Activated naive CD8-positive, alpha-beta T cell treated with anti-CD3 and anti-CD28 coated beads, Interleukin-2, amount 10 ng/mL, durations not matched to agents 7 days and 5 days (primary cell): ENCODE results near the gene KLHL30. TPM values are rescaled to one million over a fixed set of nuclear protein-coding genes. Genes with fewer than 3 reads are reported as not detected.

ENCODE experiments used
- ATAC-seq: fragments of 150-1000 bp; cut with Tn5 transposase; one replicate; pipeline ENCODE4 v1.10.0; 2021; ENCODE audit warnings: low read depth, moderate library complexity
- POLR2A ChIA-PET: fragments of 350-600 bp; sonication (Branson Sonifier 250); formaldehyde crosslinking; loops from one replicate; lab custom pipeline; 2021; ENCODE audit warnings: antibody characterized with exemption; lab: Charles Lee
- DNase-seq: peaks from one replicate; pipeline ENCODE4 v3.0.0; 2021
- H3K27ac Mint-ChIP-seq: one replicate; pipeline ENCODE4 v1.8.0; 2022; ENCODE audit warnings: mild to moderate bottlenecking, mixed read lengths
- H3K27me3 Mint-ChIP-seq: one replicate; pipeline ENCODE4 v1.8.0; 2022; ENCODE audit warnings: mild to moderate bottlenecking, moderate library complexity, mixed read lengths
- H3K36me3 Mint-ChIP-seq: one replicate; pipeline ENCODE4 v1.8.0; 2021; ENCODE audit warnings: mild to moderate bottlenecking, mixed read lengths
- H3K4me1 Mint-ChIP-seq: one replicate; pipeline ENCODE4 v1.8.0; 2021; ENCODE audit warnings: mixed read lengths
- H3K4me3 Mint-ChIP-seq: one replicate; pipeline ENCODE4 v1.8.0; 2022; ENCODE audit warnings: mild to moderate bottlenecking, moderate library complexity, mixed read lengths
- H3K9me3 Mint-ChIP-seq: one replicate; pipeline ENCODE4 v1.8.0; 2021; ENCODE audit warnings: mixed read lengths
- total RNA-seq, 2 experiments: library from RNA; stranded (reverse); gene quantifications; one replicate each; pipeline ENCODE4 v1.2.3, GENCODE V29; 2021

KLHL30 gene
- total RNA-seq, 2 experiments from 2014 or later = not detected

- Mint-ChIP-seq H3K9me3 (no peaks in the 10 kb centered on the region), H3K4me1 (peaks cover 2% of the 10 kb centered on the region), H3K27me3 (no peaks in the 10 kb centered on the region), H3K4me3 (no peak overlapping the region), H3K36me3 (peaks cover 2% of the 10 kb centered on the region), H3K27ac (no peak overlapping the region)
- ATAC-seq = no peak
- POLR2A ChIA-PET = no interaction called here
- peak; percentile 19 for DNase-seq
Measured at GRCh38 chr2:238098901-238099713, 39.4 kb upstream of the KLHL30 start.

DNA sequence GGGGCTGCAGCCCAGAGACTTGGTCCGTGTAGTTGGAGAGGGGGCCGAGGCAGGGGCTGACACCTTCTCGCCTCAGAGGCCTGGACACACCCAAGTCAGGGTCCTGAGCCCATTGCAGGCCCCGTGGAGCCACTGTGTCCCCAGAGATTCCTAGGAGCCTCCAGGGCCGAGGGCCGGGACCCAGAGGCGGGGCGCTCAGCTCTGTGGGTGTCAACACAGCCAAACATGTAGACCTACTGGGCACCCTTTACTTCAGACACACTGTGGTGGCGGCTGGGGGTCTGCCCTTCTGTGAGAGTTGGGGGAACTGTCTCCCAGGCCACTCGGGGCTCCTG lies 38.8 kb upstream of the KLHL30 start:
- POLR2A ChIA-PET = no interaction called here
- ATAC-seq = no peak
- Mint-ChIP-seq H3K4me3 (no peak overlapping the region), H3K4me1 (peaks cover 2% of the 10 kb centered on the region), H3K27me3 (no peaks in the 10 kb centered on the region), H3K36me3 (peaks cover 2% of the 10 kb centered on the region), H3K9me3 (no peaks in the 10 kb centered on the region), H3K27ac (no peak overlapping the region)
- peak; percentile 23 for DNase-seq

DNA sequence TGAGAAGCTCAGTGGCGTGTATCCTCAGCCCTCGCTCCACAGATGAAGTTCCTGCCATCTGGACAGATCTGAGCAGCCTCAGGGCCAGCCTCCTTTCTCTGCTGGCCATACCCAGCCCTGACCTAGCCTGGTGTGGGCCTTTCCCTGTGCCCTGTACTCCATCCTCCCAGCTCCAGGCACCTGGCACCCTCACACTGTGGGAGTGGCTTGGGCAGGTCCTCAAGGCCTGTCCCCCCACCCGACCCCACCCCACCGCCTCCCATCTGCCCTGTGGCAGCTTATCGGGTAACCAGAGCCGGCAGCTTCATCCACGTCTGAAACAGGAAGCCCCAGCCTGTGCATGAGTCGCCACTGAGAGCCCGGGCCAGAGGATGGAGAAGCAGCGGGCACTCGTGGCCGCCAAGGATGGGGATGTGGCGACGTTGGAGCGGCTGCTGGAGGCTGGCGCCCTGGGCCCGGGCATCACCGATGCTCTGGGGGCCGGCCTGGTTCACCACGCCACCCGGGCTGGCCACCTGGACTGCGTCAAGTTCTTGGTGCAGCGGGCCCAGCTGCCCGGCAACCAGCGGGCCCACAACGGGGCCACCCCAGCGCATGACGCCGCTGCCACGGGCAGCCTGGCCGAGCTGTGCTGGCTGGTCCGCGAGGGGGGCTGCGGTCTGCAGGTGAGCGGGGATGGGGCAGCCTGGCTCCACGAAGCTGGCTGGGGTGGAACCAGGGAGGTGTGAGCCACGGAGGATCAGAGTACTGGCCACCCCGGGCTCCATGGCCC lies 38.2 kb upstream of the KLHL30 start, which contains the start of gene ESPNL:
Gene ESPNL, plus strand, starts transcription at position 292 of the 772 bp plus-strand sequence. Its CDS starts 80 bp downstream, at position 372.
- no peak for ATAC-seq
- peak; percentile 25 for DNase-seq
- Mint-ChIP-seq H3K4me3 (no peak within 1 kb of the TSS), H3K9me3 (no peaks in the 10 kb centered on the region), H3K27ac (no peak within 1 kb of the TSS), H3K27me3 (no peaks in the 10 kb centered on the region), H3K36me3 (no peaks in the 10 kb centered on the region), H3K4me1 (peaks cover 2% of the 10 kb centered on the region)
- POLR2A ChIA-PET = no interaction called here

DNA sequence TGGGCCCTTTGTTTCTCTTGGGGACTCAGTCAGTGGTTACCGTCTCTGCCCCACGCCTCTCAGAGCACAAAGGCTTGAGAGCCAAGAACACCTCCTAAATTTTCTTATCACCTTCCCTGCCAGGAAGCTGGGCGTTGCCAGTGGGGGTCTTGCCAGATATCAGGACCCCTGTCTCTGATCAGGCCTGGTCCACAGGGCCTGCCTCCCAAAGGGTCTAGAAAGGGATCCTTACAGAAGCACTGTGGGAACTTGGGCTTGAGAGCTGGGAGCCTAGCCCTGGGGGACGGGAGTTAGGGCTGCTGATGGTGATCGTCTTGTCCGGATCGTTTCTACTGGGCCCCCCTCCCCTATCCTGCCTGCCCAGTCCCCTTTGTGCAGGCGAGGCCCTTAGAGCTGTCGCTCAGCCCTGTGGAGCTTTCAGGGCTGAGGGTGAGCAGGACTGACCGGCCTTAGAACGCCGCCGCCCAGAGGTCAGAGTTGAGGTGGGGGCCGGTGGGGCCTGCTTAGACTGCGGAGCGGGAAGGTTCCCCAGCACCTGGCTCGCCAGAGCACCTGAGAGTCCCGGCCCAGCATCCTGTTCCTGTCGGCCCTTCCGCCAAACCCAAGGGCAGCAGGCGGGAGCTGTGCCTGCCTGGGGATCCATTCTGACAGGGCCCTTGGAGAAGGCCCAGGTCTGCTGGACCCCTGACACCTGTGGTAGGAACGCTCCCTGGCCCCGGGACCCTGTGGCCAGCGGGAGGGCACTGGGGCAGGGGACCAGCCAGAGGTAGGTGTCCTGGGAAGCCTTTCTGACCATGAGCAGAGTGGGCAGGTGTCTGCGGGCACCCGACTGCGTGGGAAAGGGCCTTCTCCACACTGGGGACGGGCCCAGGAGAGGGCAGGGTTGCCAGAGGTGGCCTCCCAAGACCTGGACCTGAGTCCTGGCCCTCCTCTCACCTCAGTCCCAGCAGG lies 37.4 kb upstream of the KLHL30 start:
- peak; percentile 24 for DNase-seq
- POLR2A ChIA-PET = no interaction called here

GRCh38 chr2:238101891-238102841 lies 36.3 kb upstream of the KLHL30 start:
- Mint-ChIP-seq H3K27me3 (no peaks in the 10 kb centered on the region), H3K27ac (no peak overlapping the region), H3K4me1 (no peaks in the 10 kb centered on the region), H3K9me3 (no peaks in the 10 kb centered on the region), H3K36me3 (no peaks in the 10 kb centered on the region), H3K4me3 (no peak overlapping the region)
- DNase-seq = peak; percentile 26
- no peak for ATAC-seq
- POLR2A ChIA-PET = no interaction called here

More for the DNA sequence above, 37.4 kb upstream of the KLHL30 start:
- H3K9me3 Mint-ChIP-seq = no peaks in the 10 kb centered on the region
- no peaks in the 10 kb centered on the region for H3K27me3 Mint-ChIP-seq
- H3K4me1 Mint-ChIP-seq = peaks cover 2% of the 10 kb centered on the region
- H3K4me3 Mint-ChIP-seq = no peak overlapping the region
- H3K36me3 Mint-ChIP-seq = no peaks in the 10 kb centered on the region
- no peak overlapping the region for H3K27ac Mint-ChIP-seq
- no peak for ATAC-seq

DNA sequence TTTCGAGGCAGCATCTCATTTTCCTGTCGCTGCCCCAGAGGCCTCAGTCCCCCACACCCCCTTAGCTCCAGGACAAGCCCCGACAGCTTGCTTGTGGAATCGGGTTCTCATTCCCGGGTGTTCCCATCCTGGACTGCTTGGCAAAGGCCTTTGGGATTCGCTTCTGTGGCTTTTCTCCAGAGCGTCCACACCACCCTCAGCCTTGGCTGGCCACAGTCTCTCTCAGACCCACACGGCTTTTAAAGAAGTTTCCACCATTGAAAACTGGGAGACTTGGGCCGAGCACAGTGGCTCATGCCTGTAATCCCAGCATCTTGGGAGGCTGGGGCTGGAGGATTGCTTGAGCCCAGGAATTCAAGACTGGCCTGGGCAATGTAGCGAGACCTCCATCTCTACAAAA lies 35.6 kb upstream of the KLHL30 start:
- DNase-seq = peak; percentile 23
- Mint-ChIP-seq H3K27me3 (no peaks in the 10 kb centered on the region), H3K27ac (no peak overlapping the region), H3K36me3 (no peaks in the 10 kb centered on the region), H3K4me1 (no peaks in the 10 kb centered on the region), H3K9me3 (no peaks in the 10 kb centered on the region), H3K4me3 (no peak overlapping the region)
- POLR2A ChIA-PET = no interaction called here
- no peak for ATAC-seq

GRCh38 chr2:238103465-238104225 lies 34.8 kb upstream of the KLHL30 start:
- Mint-ChIP-seq H3K36me3 (no peaks in the 10 kb centered on the region), H3K27me3 (no peaks in the 10 kb centered on the region), H3K9me3 (no peaks in the 10 kb centered on the region), H3K4me3 (no peak overlapping the region), H3K4me1 (peaks cover 6% of the 10 kb centered on the region), H3K27ac (no peak overlapping the region)
- POLR2A ChIA-PET = no interaction called here
- peak; percentile 27 for DNase-seq
- no peak for ATAC-seq

- Mint-ChIP-seq H3K4me3 (no peak overlapping the region), H3K36me3 (no peaks in the 10 kb centered on the region)
- peak; percentile 28 for DNase-seq
Measured at GRCh38 chr2:238104226-238104690, 34.2 kb upstream of the KLHL30 start.

DNA sequence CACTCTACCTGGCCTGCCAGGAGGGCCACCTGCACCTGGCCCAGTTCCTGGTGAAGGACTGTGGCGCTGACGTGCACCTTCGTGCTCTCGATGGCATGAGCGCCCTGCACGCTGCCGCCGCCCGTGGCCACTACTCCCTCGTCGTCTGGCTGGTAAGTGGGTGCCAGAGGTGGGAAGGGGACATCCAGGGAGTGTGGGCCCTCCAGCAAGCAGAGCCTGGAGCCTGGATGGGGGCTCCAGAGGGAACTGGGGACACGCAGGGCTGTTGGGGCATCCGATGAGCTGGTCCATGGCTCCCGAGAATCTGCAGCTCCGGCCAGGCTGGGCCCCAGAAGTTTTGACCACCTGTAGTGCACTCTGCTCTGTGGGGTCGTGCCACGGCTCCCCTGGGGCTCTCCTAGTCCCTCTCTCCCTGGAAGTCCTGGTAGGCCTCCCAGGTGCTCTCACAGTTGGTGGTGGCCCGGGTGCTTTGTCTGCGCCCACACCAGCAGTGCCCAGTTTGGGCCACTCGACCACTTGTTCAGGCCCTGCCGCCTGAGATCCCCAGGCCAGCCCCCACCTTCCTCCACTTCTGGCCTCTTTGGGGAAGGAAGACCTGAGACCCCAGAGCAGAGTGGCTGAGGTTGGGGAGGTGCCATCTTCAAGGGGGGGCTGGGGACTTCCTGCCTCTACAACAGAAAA lies 33.6 kb upstream of the KLHL30 start:
- Mint-ChIP-seq H3K4me1 (peaks cover 10% of the 10 kb centered on the region), H3K27ac (no peak overlapping the region), H3K27me3 (no peaks in the 10 kb centered on the region), H3K4me3 (no peak overlapping the region), H3K9me3 (no peaks in the 10 kb centered on the region), H3K36me3 (no peaks in the 10 kb centered on the region)
- ATAC-seq = no peak
- POLR2A ChIA-PET = no interaction called here
- peak; percentile 21 for DNase-seq

More at GRCh38 chr2:238104226-238104690, 34.2 kb upstream of the KLHL30 start:
- H3K27ac Mint-ChIP-seq = no peak overlapping the region
- POLR2A ChIA-PET = no interaction called here
- peaks cover 10% of the 10 kb centered on the region for H3K4me1 Mint-ChIP-seq
- ATAC-seq = no peak
- no peaks in the 10 kb centered on the region for H3K27me3 Mint-ChIP-seq
- no peaks in the 10 kb centered on the region for H3K9me3 Mint-ChIP-seq

- no peaks in the 10 kb centered on the region for H3K27me3 Mint-ChIP-seq
- no peaks in the 10 kb centered on the region for H3K9me3 Mint-ChIP-seq
- POLR2A ChIA-PET = no interaction called here
- ATAC-seq (no peak), DNase-seq (peak; percentile 23)
- H3K4me3 Mint-ChIP-seq = no peak overlapping the region
- peaks cover 10% of the 10 kb centered on the region for H3K4me1 Mint-ChIP-seq
- no peaks in the 10 kb centered on the region for H3K36me3 Mint-ChIP-seq
- H3K27ac Mint-ChIP-seq = no peak overlapping the region
Measured at GRCh38 chr2:238105506-238106338, 32.7 kb upstream of the KLHL30 start.

GRCh38 chr2:238106339-238106697 lies 32.1 kb upstream of the KLHL30 start:
- H3K27ac Mint-ChIP-seq = no peak overlapping the region
- no peaks in the 10 kb centered on the region for H3K9me3 Mint-ChIP-seq
- no peak overlapping the region for H3K4me3 Mint-ChIP-seq
- no peak for DNase-seq
- no peaks in the 10 kb centered on the region for H3K27me3 Mint-ChIP-seq
- peaks cover 10% of the 10 kb centered on the region for H3K4me1 Mint-ChIP-seq
- POLR2A ChIA-PET = no interaction called here
- no peaks in the 10 kb centered on the region for H3K36me3 Mint-ChIP-seq
- no peak for ATAC-seq
